IMR-90 (cell line): Measurements from ENCODE around the gene GABBR1. TPM values are rescaled to one million over a fixed set of nuclear protein-coding genes. Genes with fewer than 3 reads are reported as not detected.

Experiments
- ATAC-seq: fragments of 200-7000 bp; cut with Tn5 transposase; 2 replicates; pipeline ENCODE4 v1.9.1; 2020; ENCODE audit warnings: low read depth, mild to moderate bottlenecking, moderate library complexity
- BruUV-seq: library from RNA; stranded (reverse); fragments of 400-500 nt; replicated peaks from 2 replicates; lab custom pipeline; 2021; lab: Mats Ljungman, UMichigan
- CTCF ChIA-PET: fragments of 300-600 bp; formaldehyde crosslinking; extraction: SDS; loops from one replicate; lab custom pipeline; 2021; ENCODE audit warnings: antibody characterized with exemption; lab: Yijun Ruan, JAX
- POLR2A ChIA-PET: fragments of 300-600 bp; sonication (Branson Sonifier 250); formaldehyde crosslinking; loops from one replicate; lab custom pipeline; 2022; ENCODE audit warnings: antibody characterized with exemption; ENCODE audit not compliant: unreplicated experiment; lab: Charles Lee
- DNase-seq: peaks from one replicate; pipeline ENCODE4 v3.0.0; 2013
- H2AFZ ChIP-seq: replicated peaks from 2 replicates; pipeline ENCODE3; 2013; ENCODE audit warnings: low read length, mild to moderate bottlenecking; ENCODE audit not compliant: poor library complexity
- H2AK5ac ChIP-seq: 2 replicates; pipeline ENCODE4 v1.6.1; 2013; ENCODE audit warnings: low read depth, low read length, inconsistent platforms
- H2AK9ac ChIP-seq: replicated peaks from 2 replicates; pipeline ENCODE3; 2013; ENCODE audit warnings: mild to moderate bottlenecking, low read depth, low read length, moderate library complexity; ENCODE audit not compliant: poor library complexity
- H2BK120ac ChIP-seq: 2 replicates; pipeline ENCODE4 v1.6.1; 2013; ENCODE audit warnings: low read depth, low read length, inconsistent platforms
- H2BK15ac ChIP-seq: 3 replicates; pipeline ENCODE4 v1.6.1; 2013; ENCODE audit warnings: low read depth, low read length, inconsistent platforms
- H2BK20ac ChIP-seq: 2 replicates; pipeline ENCODE4 v1.6.1; 2013; ENCODE audit warnings: low read depth, mild to moderate bottlenecking, inconsistent platforms, low read length, moderate library complexity
- H2BK5ac ChIP-seq: 2 replicates; pipeline ENCODE4 v1.6.1; 2013; ENCODE audit warnings: mild to moderate bottlenecking, low read depth, low read length, inconsistent platforms; ENCODE audit not compliant: poor library complexity, severe bottlenecking
- H3K14ac ChIP-seq: replicated peaks from 2 replicates; pipeline ENCODE4 v1.6.1; 2013; ENCODE audit warnings: low read depth, low read length, inconsistent platforms
- H3K18ac ChIP-seq: 2 replicates; pipeline ENCODE4 v1.6.1; 2013; ENCODE audit warnings: low read depth, low read length, control low read depth
- H3K23ac ChIP-seq: 2 replicates; pipeline ENCODE4 v1.6.1; 2013; ENCODE audit warnings: low read depth, low read length, inconsistent platforms
- H3K27ac ChIP-seq: 2 replicates; pipeline ENCODE4 v1.5.1; 2013; ENCODE audit warnings: mild to moderate bottlenecking, control low read depth, low read length; ENCODE audit not compliant: insufficient read depth
- H3K27me3 ChIP-seq: 2 replicates; pipeline ENCODE4 v1.6.1; 2013; ENCODE audit warnings: low read length; ENCODE audit not compliant: control insufficient read depth, insufficient read depth
- H3K36me3 ChIP-seq: 2 replicates; pipeline ENCODE4 v1.6.1; 2013; ENCODE audit warnings: low read length, mixed read lengths; ENCODE audit not compliant: control insufficient read depth, insufficient read depth
- H3K4ac ChIP-seq: 2 replicates; pipeline ENCODE4 v1.6.1; 2013; ENCODE audit warnings: low read depth, low read length, inconsistent platforms
- H3K4me1 ChIP-seq: 2 replicates; pipeline ENCODE4 v1.6.1; 2013; ENCODE audit warnings: low read length, mixed read lengths; ENCODE audit not compliant: control insufficient read depth, insufficient read depth
- H3K4me2 ChIP-seq: 2 replicates; pipeline ENCODE4 v1.6.1; 2013; ENCODE audit warnings: low read depth, mild to moderate bottlenecking, control low read depth, low read length, moderate library complexity
- H3K4me3 ChIP-seq: 2 replicates; pipeline ENCODE4 v1.5.1; 2013; ENCODE audit warnings: low read depth, mild to moderate bottlenecking, control low read depth, low read length, moderate library complexity; ENCODE audit not compliant: insufficient read depth
- H3K56ac ChIP-seq: 2 replicates; pipeline ENCODE4 v1.6.1; 2013; ENCODE audit warnings: low read length, inconsistent platforms; ENCODE audit not compliant: insufficient read depth; ENCODE audit errors: extremely low read depth
- H3K79me1 ChIP-seq, 2 experiments: 2 replicates each; pipeline ENCODE4 v1.6.1; 2013; ENCODE audit warnings: low read length in 2 of 2, inconsistent platforms in 1 of 2, low read depth in 1 of 2
- H3K9ac ChIP-seq: 2 replicates; pipeline ENCODE4 v1.6.1; 2013; ENCODE audit warnings: low read depth, low read length, control low read depth
- H3K9me1 ChIP-seq: 2 replicates; pipeline ENCODE4 v1.6.1; 2013; ENCODE audit warnings: low read length, inconsistent platforms; ENCODE audit not compliant: insufficient read depth
- H3K9me3 ChIP-seq: 2 replicates; pipeline ENCODE4 v1.6.1; 2013; ENCODE audit warnings: low read length; ENCODE audit not compliant: control insufficient read depth, insufficient read depth
- H4K20me1 ChIP-seq: 2 replicates; pipeline ENCODE4 v1.6.1; 2013; ENCODE audit warnings: low read length, inconsistent platforms; ENCODE audit not compliant: insufficient read depth
- H4K5ac ChIP-seq: 2 replicates; pipeline ENCODE4 v1.6.1; 2013; ENCODE audit warnings: mild to moderate bottlenecking, low read depth, low read length, control low read depth
- H4K8ac ChIP-seq, 2 experiments: 2 replicates each; pipeline ENCODE4 v1.6.1; 2013; ENCODE audit warnings: low read depth in 2 of 2, low read length in 2 of 2, control low read depth in 1 of 2, inconsistent platforms in 1 of 2
- H4K91ac ChIP-seq: 2 replicates; pipeline ENCODE4 v1.6.1; 2013; ENCODE audit warnings: low read depth, low read length, inconsistent platforms; ENCODE audit not compliant: insufficient read depth
- CHD1 ChIP-seq: IDR thresholded peaks from 2 replicates; pipeline ENCODE4 v1.6.1; 2012; ENCODE audit warnings: low read depth, low read length, improper control_type of control experiment
- MAFK ChIP-seq: IDR thresholded peaks from 2 replicates; pipeline ENCODE4 v1.6.1; 2012; ENCODE audit warnings: low read depth, low read length, improper control_type of control experiment
- USF2 ChIP-seq: fragments of 150-350 bp; IDR thresholded peaks from 2 replicates; pipeline ENCODE4 v1.6.1; 2017; ENCODE audit warnings: mild to moderate bottlenecking, antibody characterized with exemption, low read length, low read depth
- WGBS, 2 experiments: methylation state at CpG; one replicate each; pipeline versions ENCODE4 v1.1.5 to v1.1.7; 2013; ENCODE audit warnings: missing lambda C conversion rate in 2 of 2; ENCODE audit not compliant: insufficient read length in 1 of 2; ENCODE audit errors: extremely low coverage in 2 of 2; 5-methylcytosine and 5-hydroxymethylcytosine counted together
- dilution Hi-C: fragments of 300-500 bp; cut with HindIII; formaldehyde crosslinking; loops from one replicate; pipeline ENCODE4 v1.14.3; 2018; ENCODE audit warnings: low sequenced_read_pairs; ENCODE audit not compliant: unreplicated experiment
- in situ Hi-C: fragments of 300-500 bp; cut with MboI; formaldehyde crosslinking; loops from 3 replicates; pipeline ENCODE4 v1.14.3; 2019; ENCODE audit warnings: low sequenced_read_pairs, inconsistent platforms, mixed read lengths
- intact Hi-C: fragments of 100-400 bp; cut with micrococcal nuclease; formaldehyde crosslinking; loops from 2 replicates; pipeline ENCODE4 v1.10.0; 2022
- polyA plus RNA-seq, 3 experiments: library from polyadenylated mRNA; depleted of rRNA; stranded (reverse); fragments of >200 nt; gene quantifications; 2 replicates each; pipeline ENCODE4 v1.2.3, GENCODE V29; 2012; ENCODE audit warnings: low replicate concordance in 1 of 3
- total RNA-seq: library from RNA; depleted of rRNA; stranded (reverse); fragments of >200 nt; gene quantifications from 2 replicates; pipeline ENCODE4 v1.2.3, GENCODE V29; 2012

GABBR1 gene
- total and polyA plus RNA-seq, 2 of the 4 experiments (the other 2 are of a cell fraction), result 5.9 to 31.5 TPM

- Histone ChIP-seq H3K27ac (peak overlapping the region; percentile 56), H3K9me3 (no peaks in the 10 kb centered on the region), H3K23ac (peak overlapping the region; percentile 66), H2BK5ac (no peak overlapping the region), H3K4me1 (peaks cover 11% of the 10 kb centered on the region), H4K20me1 (peaks cover under 1% of the 10 kb centered on the region), H3K9me1 (peaks cover 9% of the 10 kb centered on the region; the same call in 1 of the 2 replicates), H4K5ac (peak overlapping the region; percentile 21; the same call in 1 of the 2 replicates), H3K4me3 (peak overlapping the region; percentile 77), H3K9ac (peak overlapping the region; percentile 56), H3K4ac (peak overlapping the region; percentile 65), H2BK120ac (peak overlapping the region; percentile 47; the same call in 1 of the 2 replicates), H2AK5ac (no peak overlapping the region), H2BK20ac (peak overlapping the region; percentile 6; the same call in 1 of the 2 replicates), H3K27me3 (no peaks in the 10 kb centered on the region), H4K91ac (peak overlapping the region; percentile 75; the same call in 1 of the 2 replicates), H3K56ac (no peak overlapping the region), H3K4me2 (peak overlapping the region; percentile 87), H3K36me3 (no peaks in the 10 kb centered on the region), H4K8ac (peak overlapping the region; percentile 66 to 76; a peak in 2 of 4 replicates), H2AK9ac (peak overlapping the region; percentile 55), H2AFZ (peak overlapping the region; percentile 98), H3K18ac (no peak overlapping the region; the same call in 1 of the 2 replicates), H3K14ac (peak overlapping the region; percentile 58), H3K79me1 (peaks cover 8 to 28% of the 10 kb centered on the region in 2 experiments; a peak in 3 of 4 replicates), H2BK15ac (no peak overlapping the region; the same call in 2 of the 3 replicates)
- intact Hi-C loops (loop anchor here (5.0 kb wide), 2 partner anchors 119 to 1406 kb away; partner anchors contain the start of gene ZSCAN9), dilution Hi-C loops (no loop called here), in situ Hi-C loops (no loop called here)
- 6% methylated on average over 9 of the region's 9 CpGs; no CpG with 5 or more reads in 1 of the 2 experiments for WGBS, 2 experiments
- TF ChIP-seq MAFK (no peak), CHD1 (no peak), USF2 (no peak)
- CTCF ChIA-PET, result interaction anchor here (1.1 to 1.8 kb wide), 3 partner anchors 14 to 20 kb away, joined by 4 to 11 read pairs (median 6); no protein-coding TSS in a partner anchor
- BruUV-seq, result no TSS peak
- DNase-seq (peak; percentile 15), ATAC-seq (peak; percentile 1)
- POLR2A ChIA-PET, result interaction anchor here (0.7 to 1.0 kb wide), 2 partner anchors 20 to 1906 kb away, joined by 3 to 4 read pairs; no protein-coding TSS in a partner anchor
These were observed 537 bp upstream of the GABBR1 start for GRCh38 chr6:29633534-29633905.
